Measurements from ENCODE around the gene AKAP13.

Gene AKAP13

GRCh38 chr15:85547386-85547785 lies 167.0 kb downstream of the AKAP13 start:
- H3K4me1 ChIP-seq (ENCODE audit: control insufficient read depth, insufficient read depth, low read length): peaks cover 46% of the 10 kb centered on the region
- H3K36me3 ChIP-seq (ENCODE audit: control insufficient read depth, insufficient read depth, low read length, severe bottlenecking): peaks cover 5% of the 10 kb centered on the region
- DNase-seq (ENCODE audit: low read depth): no peak
- H3K9me3 ChIP-seq (ENCODE audit: control insufficient read depth, low read length): no peaks in the 10 kb centered on the region
- H3K27me3 ChIP-seq (replicated peaks; ENCODE audit: control insufficient read depth, insufficient read depth, low read length): no peaks in the 10 kb centered on the region
- H3K4me3 ChIP-seq (ENCODE audit: low read length): no peak overlapping the region
- H3K9ac ChIP-seq (ENCODE audit: low read length): no peak overlapping the region

- peaks cover 20% of the 10 kb centered on the region for H3K4me1 ChIP-seq (ENCODE audit: control insufficient read depth, insufficient read depth, low read length)
- H3K9ac ChIP-seq (ENCODE audit: low read length): no peak overlapping the region
- peaks cover 8% of the 10 kb centered on the region for H3K36me3 ChIP-seq (ENCODE audit: control insufficient read depth, insufficient read depth, low read length, severe bottlenecking)
- DNase-seq (ENCODE audit: low read depth): no peak
- no peaks in the 10 kb centered on the region for H3K27me3 ChIP-seq (replicated peaks; ENCODE audit: control insufficient read depth, insufficient read depth, low read length)
- H3K9me3 ChIP-seq (ENCODE audit: control insufficient read depth, low read length): no peaks in the 10 kb centered on the region
- no peak overlapping the region for H3K4me3 ChIP-seq (ENCODE audit: low read length)
Observed at GRCh38 chr15:85550283-85550682, 169.9 kb downstream of the AKAP13 start.

GRCh38 chr15:85551221-85551832 lies 170.9 kb downstream of the AKAP13 start:
- no peaks in the 10 kb centered on the region for H3K9me3 ChIP-seq (ENCODE audit: control insufficient read depth, low read length)
- H3K4me3 ChIP-seq (ENCODE audit: low read length): no peak overlapping the region
- H3K27me3 ChIP-seq (replicated peaks; ENCODE audit: control insufficient read depth, insufficient read depth, low read length): no peaks in the 10 kb centered on the region
- H3K9ac ChIP-seq (ENCODE audit: low read length): no peak overlapping the region
- DNase-seq (ENCODE audit: low read depth): peak; percentile 56
- H3K4me1 ChIP-seq (ENCODE audit: control insufficient read depth, insufficient read depth, low read length): peaks cover 13% of the 10 kb centered on the region
- H3K36me3 ChIP-seq (ENCODE audit: control insufficient read depth, insufficient read depth, low read length, severe bottlenecking): peaks cover 8% of the 10 kb centered on the region

GRCh38 chr15:85554852-85555521 lies 174.6 kb downstream of the AKAP13 start:
- no peak for DNase-seq (ENCODE audit: low read depth)
- Histone ChIP-seq H3K9me3 (ENCODE audit: control insufficient read depth, low read length) (no peaks in the 10 kb centered on the region), H3K27me3 (replicated peaks; ENCODE audit: control insufficient read depth, insufficient read depth, low read length) (no peaks in the 10 kb centered on the region), H3K4me3 (ENCODE audit: low read length) (no peak overlapping the region), H3K4me1 (ENCODE audit: control insufficient read depth, insufficient read depth, low read length) (peaks cover 37% of the 10 kb centered on the region), H3K9ac (ENCODE audit: low read length) (no peak overlapping the region), H3K36me3 (ENCODE audit: control insufficient read depth, insufficient read depth, low read length, severe bottlenecking) (peaks cover 13% of the 10 kb centered on the region)

- no peaks in the 10 kb centered on the region for H3K27me3 ChIP-seq (replicated peaks; ENCODE audit: control insufficient read depth, insufficient read depth, low read length)
- H3K4me3 ChIP-seq (ENCODE audit: low read length): no peak overlapping the region
- DNase-seq (ENCODE audit: low read depth): no peak
- no peaks in the 10 kb centered on the region for H3K9me3 ChIP-seq (ENCODE audit: control insufficient read depth, low read length)
- H3K9ac ChIP-seq (ENCODE audit: low read length): no peak overlapping the region
- H3K36me3 ChIP-seq (ENCODE audit: control insufficient read depth, insufficient read depth, low read length, severe bottlenecking): peaks cover 13% of the 10 kb centered on the region
- peaks cover 41% of the 10 kb centered on the region for H3K4me1 ChIP-seq (ENCODE audit: control insufficient read depth, insufficient read depth, low read length)
Observed at GRCh38 chr15:85555875-85556617, 175.6 kb downstream of the AKAP13 start.

- H3K27me3 ChIP-seq (replicated peaks; ENCODE audit: control insufficient read depth, insufficient read depth, low read length): no peaks in the 10 kb centered on the region
- DNase-seq (ENCODE audit: low read depth): no peak
- no peak overlapping the region for H3K9ac ChIP-seq (ENCODE audit: low read length)
Observed at GRCh38 chr15:85556618-85556895, 176.2 kb downstream of the AKAP13 start.

GRCh38 chr15:85557385-85557784 lies 177.0 kb downstream of the AKAP13 start:
- DNase-seq (ENCODE audit: low read depth): no peak
- Histone ChIP-seq H3K4me3 (ENCODE audit: low read length) (no peak overlapping the region), H3K9ac (ENCODE audit: low read length) (no peak overlapping the region), H3K9me3 (ENCODE audit: control insufficient read depth, low read length) (no peaks in the 10 kb centered on the region), H3K4me1 (ENCODE audit: control insufficient read depth, insufficient read depth, low read length) (peaks cover 34% of the 10 kb centered on the region), H3K27me3 (replicated peaks; ENCODE audit: control insufficient read depth, insufficient read depth, low read length) (no peaks in the 10 kb centered on the region), H3K36me3 (ENCODE audit: control insufficient read depth, insufficient read depth, low read length, severe bottlenecking) (peaks cover 13% of the 10 kb centered on the region)

More at GRCh38 chr15:85556618-85556895, 176.2 kb downstream of the AKAP13 start:
- H3K36me3 ChIP-seq (ENCODE audit: control insufficient read depth, insufficient read depth, low read length, severe bottlenecking): peaks cover 13% of the 10 kb centered on the region
- H3K4me1 ChIP-seq (ENCODE audit: control insufficient read depth, insufficient read depth, low read length): peaks cover 36% of the 10 kb centered on the region
- H3K4me3 ChIP-seq (ENCODE audit: low read length): no peak overlapping the region
- H3K9me3 ChIP-seq (ENCODE audit: control insufficient read depth, low read length): no peaks in the 10 kb centered on the region

- Histone ChIP-seq H3K4me3 (ENCODE audit: low read length) (no peak overlapping the region), H3K4me1 (ENCODE audit: control insufficient read depth, insufficient read depth, low read length) (peaks cover 45% of the 10 kb centered on the region), H3K9me3 (ENCODE audit: control insufficient read depth, low read length) (no peaks in the 10 kb centered on the region), H3K36me3 (ENCODE audit: control insufficient read depth, insufficient read depth, low read length, severe bottlenecking) (peaks cover 7% of the 10 kb centered on the region), H3K27me3 (replicated peaks; ENCODE audit: control insufficient read depth, insufficient read depth, low read length) (no peaks in the 10 kb centered on the region), H3K9ac (ENCODE audit: low read length) (peak overlapping the region; percentile 59)
- no peak for DNase-seq (ENCODE audit: low read depth)
Observed at GRCh38 chr15:85558848-85559247, 178.4 kb downstream of the AKAP13 start.

- H3K27me3 ChIP-seq (replicated peaks; ENCODE audit: control insufficient read depth, insufficient read depth, low read length): no peaks in the 10 kb centered on the region
- no peak overlapping the region for H3K4me3 ChIP-seq (ENCODE audit: low read length)
- peaks cover 52% of the 10 kb centered on the region for H3K4me1 ChIP-seq (ENCODE audit: control insufficient read depth, insufficient read depth, low read length)
- H3K36me3 ChIP-seq (ENCODE audit: control insufficient read depth, insufficient read depth, low read length, severe bottlenecking): peaks cover 5% of the 10 kb centered on the region
- H3K9me3 ChIP-seq (ENCODE audit: control insufficient read depth, low read length): no peaks in the 10 kb centered on the region
- DNase-seq (ENCODE audit: low read depth): no peak
- no peak overlapping the region for H3K9ac ChIP-seq (ENCODE audit: low read length)
Observed at GRCh38 chr15:85559530-85559929, 179.1 kb downstream of the AKAP13 start.

- peak overlapping the region; percentile 44 for H3K9ac ChIP-seq (ENCODE audit: low read length)
- no peak overlapping the region for H3K4me3 ChIP-seq (ENCODE audit: low read length)
- no peaks in the 10 kb centered on the region for H3K9me3 ChIP-seq (ENCODE audit: control insufficient read depth, low read length)
- H3K27me3 ChIP-seq (replicated peaks; ENCODE audit: control insufficient read depth, insufficient read depth, low read length): no peaks in the 10 kb centered on the region
- no peaks in the 10 kb centered on the region for H3K36me3 ChIP-seq (ENCODE audit: control insufficient read depth, insufficient read depth, low read length, severe bottlenecking)
- DNase-seq (ENCODE audit: low read depth): no peak
- peaks cover 53% of the 10 kb centered on the region for H3K4me1 ChIP-seq (ENCODE audit: control insufficient read depth, insufficient read depth, low read length)
Observed at GRCh38 chr15:85562824-85563223, 182.4 kb downstream of the AKAP13 start.

- H3K4me3 ChIP-seq (ENCODE audit: low read length): no peak overlapping the region
- DNase-seq (ENCODE audit: low read depth): peak; percentile 80
- H3K9me3 ChIP-seq (ENCODE audit: control insufficient read depth, low read length): no peaks in the 10 kb centered on the region
- H3K36me3 ChIP-seq (ENCODE audit: control insufficient read depth, insufficient read depth, low read length, severe bottlenecking): no peaks in the 10 kb centered on the region
- H3K9ac ChIP-seq (ENCODE audit: low read length): peak overlapping the region; percentile 45
- peaks cover 50% of the 10 kb centered on the region for H3K4me1 ChIP-seq (ENCODE audit: control insufficient read depth, insufficient read depth, low read length)
- no peaks in the 10 kb centered on the region for H3K27me3 ChIP-seq (replicated peaks; ENCODE audit: control insufficient read depth, insufficient read depth, low read length)
Observed at GRCh38 chr15:85563328-85563727, 182.9 kb downstream of the AKAP13 start.
